HL-60 (cell line): ENCODE results near the gene EML6.

Source experiments
- DNase-seq, 2 experiments: peaks; one replicate each; pipeline ENCODE4 v3.0.0-alpha.2; 2010 to 2020; ENCODE audit warnings: low read depth in 1 of 2, low spot score in 1 of 2
- H3K27ac ChIP-seq: fragments of 250-450 bp; sonication (Bioruptor Pico); replicated peaks from 2 replicates; pipeline ENCODE4 v1.5.1; 2020; ENCODE audit warnings: mild to moderate bottlenecking, moderate library complexity
- H3K27me3 ChIP-seq: fragments of 250-450 bp; sonication (Bioruptor Pico); 2 replicates; pipeline ENCODE4 v1.5.1; 2021; ENCODE audit warnings: mild to moderate bottlenecking, moderate library complexity; ENCODE audit not compliant: insufficient read depth, poor library complexity, severe bottlenecking
- H3K4me3 ChIP-seq: replicated peaks from 2 replicates; pipeline ENCODE4 v1.5.1; 2011; ENCODE audit warnings: mild to moderate bottlenecking, control low read depth, low read length; ENCODE audit not compliant: insufficient read depth
- GABPA ChIP-seq: IDR thresholded peaks from 2 replicates; pipeline ENCODE4 v1.6.1; 2012; ENCODE audit warnings: low read depth
- POLR2AphosphoS5 ChIP-seq: IDR thresholded peaks from 2 replicates; pipeline ENCODE4 v1.6.1; 2012; ENCODE audit warnings: low read depth
- SPI1 ChIP-seq: IDR thresholded peaks from 2 replicates; pipeline ENCODE4 v1.6.1; 2012; ENCODE audit warnings: low read depth, mild to moderate bottlenecking, borderline replicate concordance
- TF ChIP-seq, protein P1 (sequence below): IDR thresholded peaks from one replicate; pipeline ENCODE4 v1.5.1; 2011; ENCODE audit warnings: low read length, control low read depth, inconsistent platforms; ENCODE audit not compliant: insufficient read depth
- TF ChIP-seq, protein P2 (sequence below): IDR thresholded peaks from 2 replicates; pipeline ENCODE4 v1.6.1; 2012; ENCODE audit warnings: low read depth; ENCODE audit not compliant: insufficient replicate concordance

Gene EML6

DNA sequence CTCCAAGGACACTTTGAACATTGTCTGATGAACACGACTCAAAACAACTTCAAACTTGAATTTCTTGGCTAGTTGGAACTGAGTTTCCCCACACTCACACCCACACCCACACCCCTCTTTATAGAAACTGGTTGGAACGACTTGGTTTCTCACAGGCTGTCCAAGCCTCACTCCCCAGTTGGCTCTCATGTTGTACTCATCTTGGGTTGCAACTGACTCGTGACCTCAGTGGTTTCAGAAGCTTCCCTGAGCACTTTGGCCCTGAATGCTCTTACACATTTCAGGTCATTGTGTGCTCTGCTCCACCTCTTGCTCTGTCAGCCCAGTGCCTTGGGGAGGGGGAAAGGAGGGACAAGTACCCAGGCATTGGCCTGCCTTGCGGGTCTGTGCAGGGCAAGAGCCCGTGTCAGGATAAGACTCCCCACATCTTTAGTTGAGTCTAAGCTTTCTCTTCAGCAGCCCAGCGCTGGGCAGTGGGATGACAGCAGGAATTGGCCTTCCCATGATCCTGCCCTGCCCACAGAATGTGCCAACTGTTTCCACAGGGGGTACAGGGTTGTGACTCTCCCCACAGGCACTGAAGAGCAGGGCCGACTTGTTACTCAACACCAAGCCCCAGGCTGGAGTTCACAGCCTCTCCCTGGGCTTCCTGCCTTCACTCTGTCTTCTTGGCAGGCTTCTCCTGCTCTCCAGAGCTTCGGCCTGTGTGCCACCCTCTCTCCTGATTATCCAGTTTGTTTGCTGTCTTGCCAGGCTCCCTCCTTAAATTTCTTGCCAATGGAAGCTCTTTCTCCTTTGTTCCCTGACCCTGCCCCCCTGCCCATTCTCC, 222.1 kb downstream of the EML6 start:
- DNase-seq: no peak
- TF ChIP-seq, protein P1, sequence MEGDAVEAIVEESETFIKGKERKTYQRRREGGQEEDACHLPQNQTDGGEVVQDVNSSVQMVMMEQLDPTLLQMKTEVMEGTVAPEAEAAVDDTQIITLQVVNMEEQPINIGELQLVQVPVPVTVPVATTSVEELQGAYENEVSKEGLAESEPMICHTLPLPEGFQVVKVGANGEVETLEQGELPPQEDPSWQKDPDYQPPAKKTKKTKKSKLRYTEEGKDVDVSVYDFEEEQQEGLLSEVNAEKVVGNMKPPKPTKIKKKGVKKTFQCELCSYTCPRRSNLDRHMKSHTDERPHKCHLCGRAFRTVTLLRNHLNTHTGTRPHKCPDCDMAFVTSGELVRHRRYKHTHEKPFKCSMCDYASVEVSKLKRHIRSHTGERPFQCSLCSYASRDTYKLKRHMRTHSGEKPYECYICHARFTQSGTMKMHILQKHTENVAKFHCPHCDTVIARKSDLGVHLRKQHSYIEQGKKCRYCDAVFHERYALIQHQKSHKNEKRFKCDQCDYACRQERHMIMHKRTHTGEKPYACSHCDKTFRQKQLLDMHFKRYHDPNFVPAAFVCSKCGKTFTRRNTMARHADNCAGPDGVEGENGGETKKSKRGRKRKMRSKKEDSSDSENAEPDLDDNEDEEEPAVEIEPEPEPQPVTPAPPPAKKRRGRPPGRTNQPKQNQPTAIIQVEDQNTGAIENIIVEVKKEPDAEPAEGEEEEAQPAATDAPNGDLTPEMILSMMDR: no peak
- TF ChIP-seq POLR2AphosphoS5: no peak
- TF ChIP-seq, protein P2, sequence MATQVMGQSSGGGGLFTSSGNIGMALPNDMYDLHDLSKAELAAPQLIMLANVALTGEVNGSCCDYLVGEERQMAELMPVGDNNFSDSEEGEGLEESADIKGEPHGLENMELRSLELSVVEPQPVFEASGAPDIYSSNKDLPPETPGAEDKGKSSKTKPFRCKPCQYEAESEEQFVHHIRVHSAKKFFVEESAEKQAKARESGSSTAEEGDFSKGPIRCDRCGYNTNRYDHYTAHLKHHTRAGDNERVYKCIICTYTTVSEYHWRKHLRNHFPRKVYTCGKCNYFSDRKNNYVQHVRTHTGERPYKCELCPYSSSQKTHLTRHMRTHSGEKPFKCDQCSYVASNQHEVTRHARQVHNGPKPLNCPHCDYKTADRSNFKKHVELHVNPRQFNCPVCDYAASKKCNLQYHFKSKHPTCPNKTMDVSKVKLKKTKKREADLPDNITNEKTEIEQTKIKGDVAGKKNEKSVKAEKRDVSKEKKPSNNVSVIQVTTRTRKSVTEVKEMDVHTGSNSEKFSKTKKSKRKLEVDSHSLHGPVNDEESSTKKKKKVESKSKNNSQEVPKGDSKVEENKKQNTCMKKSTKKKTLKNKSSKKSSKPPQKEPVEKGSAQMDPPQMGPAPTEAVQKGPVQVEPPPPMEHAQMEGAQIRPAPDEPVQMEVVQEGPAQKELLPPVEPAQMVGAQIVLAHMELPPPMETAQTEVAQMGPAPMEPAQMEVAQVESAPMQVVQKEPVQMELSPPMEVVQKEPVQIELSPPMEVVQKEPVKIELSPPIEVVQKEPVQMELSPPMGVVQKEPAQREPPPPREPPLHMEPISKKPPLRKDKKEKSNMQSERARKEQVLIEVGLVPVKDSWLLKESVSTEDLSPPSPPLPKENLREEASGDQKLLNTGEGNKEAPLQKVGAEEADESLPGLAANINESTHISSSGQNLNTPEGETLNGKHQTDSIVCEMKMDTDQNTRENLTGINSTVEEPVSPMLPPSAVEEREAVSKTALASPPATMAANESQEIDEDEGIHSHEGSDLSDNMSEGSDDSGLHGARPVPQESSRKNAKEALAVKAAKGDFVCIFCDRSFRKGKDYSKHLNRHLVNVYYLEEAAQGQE: no peak
- Histone ChIP-seq H3K27me3 (no peaks in the 10 kb centered on the region), H3K27ac (no peak overlapping the region), H3K4me3 (no peak overlapping the region)

GRCh38 chr2:54946220-54946805, 222.9 kb downstream of the EML6 start:
- H3K4me3 ChIP-seq: no peak overlapping the region
- no peak for TF ChIP-seq POLR2AphosphoS5
- no peak for TF ChIP-seq GABPA
- no peak for TF ChIP-seq SPI1
- TF ChIP-seq, protein P1: no peak
- TF ChIP-seq, protein P2: no peak
- no peak overlapping the region for H3K27ac ChIP-seq
- no peaks in the 10 kb centered on the region for H3K27me3 ChIP-seq
- no peak for DNase-seq

DNA sequence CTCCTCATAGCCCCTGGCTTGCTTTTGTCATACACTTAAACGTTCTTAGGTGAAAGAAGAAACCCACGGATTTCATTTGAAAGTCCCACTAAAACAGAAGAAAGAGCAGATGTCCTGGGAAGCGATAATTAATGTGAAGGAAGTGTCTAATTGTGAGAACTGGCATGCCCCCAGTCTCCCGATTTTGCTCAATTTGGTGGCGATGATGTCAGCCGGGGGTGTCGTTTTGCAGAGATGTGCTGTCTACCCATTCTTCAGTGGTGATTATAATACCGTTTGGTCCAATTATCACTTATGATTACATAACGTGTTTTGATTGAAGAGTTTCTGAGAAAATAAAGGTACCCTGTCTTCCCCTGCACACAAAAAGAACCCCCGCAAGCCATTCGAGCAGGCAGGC, 223.7 kb downstream of the EML6 start:
- no peak for TF ChIP-seq POLR2AphosphoS5
- TF ChIP-seq, protein P2: no peak
- TF ChIP-seq GABPA: no peak
- no peak for TF ChIP-seq SPI1
- no peak for DNase-seq
- Histone ChIP-seq H3K27ac (no peak overlapping the region), H3K4me3 (no peak overlapping the region), H3K27me3 (no peaks in the 10 kb centered on the region)
